Measurements from ENCODE around the gene OCEL1. TPM values are rescaled to one million over a fixed set of nuclear protein-coding genes. Genes with fewer than 3 reads are reported as not detected.

The OCEL1 gene
- total RNA-seq, 2 donors from 2014 or later: 12.4 to 13.3 TPM

- Histone ChIP-seq H3K9me3 (no peaks in the 10 kb centered on the region), H3K36me3 (peaks cover 6% of the 10 kb centered on the region), H3K27me3 (replicated peaks; ENCODE audit: insufficient read depth) (no peaks in the 10 kb centered on the region), H3K4me3 (peak overlapping the region; percentile 84), H3K4me1 (ENCODE audit: control insufficient read depth in 1 of 2, low read depth in 2 of 2) (peaks cover 18 to 40% of the 10 kb centered on the region in 2 donors), H3K27ac (peak overlapping the region; percentile 75 to 87)
- DNase-seq (ENCODE audit: low spot score) (no peak), ATAC-seq (ENCODE audit: insufficient number of reproducible peaks, low FRiP score, low read depth) (no peak)
- TF ChIP-seq, protein P1, sequence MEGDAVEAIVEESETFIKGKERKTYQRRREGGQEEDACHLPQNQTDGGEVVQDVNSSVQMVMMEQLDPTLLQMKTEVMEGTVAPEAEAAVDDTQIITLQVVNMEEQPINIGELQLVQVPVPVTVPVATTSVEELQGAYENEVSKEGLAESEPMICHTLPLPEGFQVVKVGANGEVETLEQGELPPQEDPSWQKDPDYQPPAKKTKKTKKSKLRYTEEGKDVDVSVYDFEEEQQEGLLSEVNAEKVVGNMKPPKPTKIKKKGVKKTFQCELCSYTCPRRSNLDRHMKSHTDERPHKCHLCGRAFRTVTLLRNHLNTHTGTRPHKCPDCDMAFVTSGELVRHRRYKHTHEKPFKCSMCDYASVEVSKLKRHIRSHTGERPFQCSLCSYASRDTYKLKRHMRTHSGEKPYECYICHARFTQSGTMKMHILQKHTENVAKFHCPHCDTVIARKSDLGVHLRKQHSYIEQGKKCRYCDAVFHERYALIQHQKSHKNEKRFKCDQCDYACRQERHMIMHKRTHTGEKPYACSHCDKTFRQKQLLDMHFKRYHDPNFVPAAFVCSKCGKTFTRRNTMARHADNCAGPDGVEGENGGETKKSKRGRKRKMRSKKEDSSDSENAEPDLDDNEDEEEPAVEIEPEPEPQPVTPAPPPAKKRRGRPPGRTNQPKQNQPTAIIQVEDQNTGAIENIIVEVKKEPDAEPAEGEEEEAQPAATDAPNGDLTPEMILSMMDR (IDR thresholded peaks at IDR 0.05): no peak
Observed at GRCh38 chr19:17243211-17243829, 17.3 kb downstream of the OCEL1 start.

GRCh38 chr19:17243830-17244617 is 18.0 kb downstream of the OCEL1 start:
- ATAC-seq (ENCODE audit: insufficient number of reproducible peaks, low FRiP score, low read depth): no peak
- Histone ChIP-seq H3K36me3 (peaks cover 6% of the 10 kb centered on the region), H3K4me3 (peak overlapping the region; percentile 84), H3K9me3 (no peaks in the 10 kb centered on the region), H3K27me3 (replicated peaks; ENCODE audit: insufficient read depth) (no peaks in the 10 kb centered on the region), H3K27ac (peak overlapping the region; percentile 75 to 87), H3K4me1 (ENCODE audit: control insufficient read depth in 1 of 2, low read depth in 2 of 2) (peaks cover 18 to 40% of the 10 kb centered on the region in 2 donors)
- no peak for DNase-seq (ENCODE audit: low spot score)
- TF ChIP-seq, protein P1 (IDR thresholded peaks at IDR 0.05): no peak

GRCh38 chr19:17244618-17245534 is 18.9 kb downstream of the OCEL1 start:
- H3K9me3 ChIP-seq: no peaks in the 10 kb centered on the region
- ATAC-seq (ENCODE audit: insufficient number of reproducible peaks, low FRiP score, low read depth) (no peak), DNase-seq (ENCODE audit: low spot score) (no peak)
- H3K4me3 ChIP-seq: peak overlapping the region; percentile 84
- TF ChIP-seq, protein P1 (IDR thresholded peaks at IDR 0.05): no peak
- no peaks in the 10 kb centered on the region for H3K27me3 ChIP-seq (replicated peaks; ENCODE audit: insufficient read depth)
- peaks cover 18 to 40% of the 10 kb centered on the region in 2 donors for H3K4me1 ChIP-seq (ENCODE audit: control insufficient read depth in 1 of 2, low read depth in 2 of 2)
- peaks cover 6% of the 10 kb centered on the region for H3K36me3 ChIP-seq
- peak overlapping the region; percentile 75 to 87 for H3K27ac ChIP-seq

DNA sequence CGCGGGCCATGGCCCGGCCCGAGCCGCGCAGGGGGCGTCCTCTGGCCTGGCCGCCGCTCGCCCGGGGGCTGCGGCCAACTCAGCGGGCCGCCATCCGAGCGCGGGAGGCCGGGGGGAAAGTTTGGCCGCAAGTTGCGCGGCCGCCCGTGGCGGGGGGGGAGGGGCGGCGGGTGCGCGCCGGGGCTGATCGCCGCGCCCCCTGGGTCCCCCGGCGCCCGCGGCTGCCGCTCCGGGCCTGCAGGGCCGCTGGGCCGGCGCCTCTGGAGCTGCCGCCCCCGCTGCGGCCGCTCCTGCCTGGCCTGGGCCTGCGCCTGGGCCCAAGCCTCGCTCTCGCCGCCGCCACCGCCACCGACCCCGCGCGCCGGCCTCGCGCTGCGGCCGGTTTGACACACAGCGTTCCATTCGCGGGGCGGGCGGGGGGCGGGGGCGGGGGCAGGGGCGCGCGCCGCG is 19.5 kb downstream of the OCEL1 start, which contains the start of gene NR2F6:
Gene NR2F6 (minus strand): TSS at position 385 of the 450 bp plus-strand sequence. CDS start 699 bp downstream, outside the sequence.
- Histone ChIP-seq H3K4me3 (peak within 1 kb of the TSS; percentile 86), H3K9me3 (no peaks in the 10 kb centered on the region), H3K27ac (peak within 1 kb of the TSS; percentile 75 to 87), H3K36me3 (peaks cover 4% of the 10 kb centered on the region), H3K4me1 (ENCODE audit: control insufficient read depth in 1 of 2, low read depth in 2 of 2) (peaks cover 18 to 40% of the 10 kb centered on the region in 2 donors), H3K27me3 (replicated peaks; ENCODE audit: insufficient read depth) (no peaks in the 10 kb centered on the region)
- ATAC-seq (ENCODE audit: insufficient number of reproducible peaks, low FRiP score, low read depth) (no peak), DNase-seq (ENCODE audit: low spot score) (no peak)
- TF ChIP-seq, protein P1 (IDR thresholded peaks at IDR 0.05): no peak

All from thoracic aorta (tissue), 2 donors.